Mammary epithelial cell (primary cell): ENCODE results near the gene POLR1C.

Experiments
- EZH2 ChIP-seq: IDR thresholded peaks from 2 replicates; pipeline ENCODE4 v1.6.1; 2012; ENCODE audit warnings: low read length, inconsistent platforms, borderline replicate concordance
- TF ChIP-seq, protein P1 (sequence below), 2 donors: IDR thresholded peaks in 1 of 2; conservative IDR thresholded peaks in 1 of 2; 2 replicates each; pipeline ENCODE4 v1.5.1; 2011 to 2012; ENCODE audit warnings: inconsistent platforms in 2 of 2, low read length in 2 of 2, mild to moderate bottlenecking in 2 of 2, control low read depth in 1 of 2, low read depth in 1 of 2; ENCODE audit not compliant: insufficient read depth in 1 of 2; ENCODE audit errors: extremely low read depth in 1 of 2

DNA sequence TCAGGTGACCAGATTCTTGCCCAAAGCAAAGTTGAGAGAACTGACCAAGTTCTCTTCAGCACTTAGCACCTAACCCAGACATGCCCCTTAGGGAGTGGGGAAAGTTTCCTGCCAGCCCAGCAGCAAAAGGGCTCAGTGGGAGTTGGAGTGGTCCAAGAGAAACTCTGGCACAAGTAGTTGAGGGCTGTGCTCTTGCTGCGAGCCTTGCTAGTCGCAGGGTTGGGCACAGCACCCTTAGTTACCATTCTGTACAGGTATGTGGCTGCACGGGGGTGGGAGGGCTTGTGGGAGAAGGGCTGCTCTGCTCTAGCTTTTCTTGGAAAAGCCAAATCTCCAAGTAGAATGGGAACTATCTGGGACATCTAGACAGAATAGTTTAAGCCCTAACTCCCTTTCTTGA is 6.4 kb downstream of the POLR1C start:
- TF ChIP-seq, protein P1, sequence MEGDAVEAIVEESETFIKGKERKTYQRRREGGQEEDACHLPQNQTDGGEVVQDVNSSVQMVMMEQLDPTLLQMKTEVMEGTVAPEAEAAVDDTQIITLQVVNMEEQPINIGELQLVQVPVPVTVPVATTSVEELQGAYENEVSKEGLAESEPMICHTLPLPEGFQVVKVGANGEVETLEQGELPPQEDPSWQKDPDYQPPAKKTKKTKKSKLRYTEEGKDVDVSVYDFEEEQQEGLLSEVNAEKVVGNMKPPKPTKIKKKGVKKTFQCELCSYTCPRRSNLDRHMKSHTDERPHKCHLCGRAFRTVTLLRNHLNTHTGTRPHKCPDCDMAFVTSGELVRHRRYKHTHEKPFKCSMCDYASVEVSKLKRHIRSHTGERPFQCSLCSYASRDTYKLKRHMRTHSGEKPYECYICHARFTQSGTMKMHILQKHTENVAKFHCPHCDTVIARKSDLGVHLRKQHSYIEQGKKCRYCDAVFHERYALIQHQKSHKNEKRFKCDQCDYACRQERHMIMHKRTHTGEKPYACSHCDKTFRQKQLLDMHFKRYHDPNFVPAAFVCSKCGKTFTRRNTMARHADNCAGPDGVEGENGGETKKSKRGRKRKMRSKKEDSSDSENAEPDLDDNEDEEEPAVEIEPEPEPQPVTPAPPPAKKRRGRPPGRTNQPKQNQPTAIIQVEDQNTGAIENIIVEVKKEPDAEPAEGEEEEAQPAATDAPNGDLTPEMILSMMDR (conservative IDR thresholded peaks at IDR 0.05 in 1 of 2, IDR thresholded peaks at IDR 0.05 in 1 of 2; ENCODE audit: extremely low read depth in 1 of 2, insufficient read depth in 1 of 2, low read depth in 1 of 2, low read length in 2 of 2): no peak
- TF ChIP-seq EZH2: no peak
